GM21717 (cell line): ENCODE data around the gene PYGB.

ENCODE experiments used
- ATAC-seq: cut with Tn5 transposase; IDR thresholded peaks from one replicate; pipeline ENCODE4 v1.9.1; 2021; ENCODE audit warnings: mild to moderate bottlenecking, moderate library complexity; ENCODE audit not compliant: unreplicated experiment

PYGB gene

DNA sequence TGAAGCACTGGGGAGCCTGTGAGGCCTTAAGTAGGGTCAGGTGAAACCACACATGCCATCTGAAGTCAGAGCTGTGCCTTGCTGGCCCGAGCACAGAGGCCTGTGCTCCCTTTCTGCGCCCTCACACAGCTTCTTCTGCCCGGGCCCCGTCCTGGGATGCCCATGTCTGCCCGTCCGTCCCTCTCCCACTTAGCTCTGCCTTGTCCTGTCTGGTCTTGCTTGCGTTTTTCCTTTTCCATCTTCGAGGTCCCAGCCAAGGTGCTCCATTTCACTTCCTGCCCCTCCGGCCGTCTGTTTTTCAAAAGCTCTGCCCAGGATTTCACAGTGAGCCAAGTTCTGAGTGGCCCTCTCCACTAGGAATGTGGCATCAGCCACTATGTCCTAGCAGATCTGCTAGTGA, 45.6 kb downstream of the PYGB start:
- no peak for ATAC-seq

DNA sequence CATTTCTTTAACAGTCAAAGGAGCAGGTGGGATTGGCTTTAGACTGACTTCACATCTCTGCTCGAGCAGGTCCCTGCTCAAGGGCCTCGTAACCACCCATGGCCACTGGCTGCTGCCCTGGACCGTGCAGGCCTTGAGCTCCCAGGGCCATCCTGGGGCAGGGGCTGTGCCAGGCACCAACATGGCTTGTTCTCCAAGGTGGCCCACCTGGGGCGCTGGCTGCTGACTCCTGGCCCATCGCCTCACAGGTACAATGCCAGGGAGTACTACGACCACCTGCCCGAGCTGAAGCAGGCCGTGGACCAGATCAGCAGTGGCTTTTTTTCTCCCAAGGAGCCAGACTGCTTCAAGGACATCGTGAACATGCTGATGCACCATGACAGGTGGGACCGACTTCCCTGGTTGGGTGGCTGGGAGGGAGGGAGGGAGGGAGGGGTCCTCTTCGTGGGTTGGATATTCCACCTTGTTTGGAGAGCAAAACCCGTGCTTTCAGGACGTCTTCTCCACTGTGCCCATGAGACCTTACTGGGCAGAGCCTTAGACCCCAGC, 46.1 kb downstream of the PYGB start:
- ATAC-seq, result no peak

DNA sequence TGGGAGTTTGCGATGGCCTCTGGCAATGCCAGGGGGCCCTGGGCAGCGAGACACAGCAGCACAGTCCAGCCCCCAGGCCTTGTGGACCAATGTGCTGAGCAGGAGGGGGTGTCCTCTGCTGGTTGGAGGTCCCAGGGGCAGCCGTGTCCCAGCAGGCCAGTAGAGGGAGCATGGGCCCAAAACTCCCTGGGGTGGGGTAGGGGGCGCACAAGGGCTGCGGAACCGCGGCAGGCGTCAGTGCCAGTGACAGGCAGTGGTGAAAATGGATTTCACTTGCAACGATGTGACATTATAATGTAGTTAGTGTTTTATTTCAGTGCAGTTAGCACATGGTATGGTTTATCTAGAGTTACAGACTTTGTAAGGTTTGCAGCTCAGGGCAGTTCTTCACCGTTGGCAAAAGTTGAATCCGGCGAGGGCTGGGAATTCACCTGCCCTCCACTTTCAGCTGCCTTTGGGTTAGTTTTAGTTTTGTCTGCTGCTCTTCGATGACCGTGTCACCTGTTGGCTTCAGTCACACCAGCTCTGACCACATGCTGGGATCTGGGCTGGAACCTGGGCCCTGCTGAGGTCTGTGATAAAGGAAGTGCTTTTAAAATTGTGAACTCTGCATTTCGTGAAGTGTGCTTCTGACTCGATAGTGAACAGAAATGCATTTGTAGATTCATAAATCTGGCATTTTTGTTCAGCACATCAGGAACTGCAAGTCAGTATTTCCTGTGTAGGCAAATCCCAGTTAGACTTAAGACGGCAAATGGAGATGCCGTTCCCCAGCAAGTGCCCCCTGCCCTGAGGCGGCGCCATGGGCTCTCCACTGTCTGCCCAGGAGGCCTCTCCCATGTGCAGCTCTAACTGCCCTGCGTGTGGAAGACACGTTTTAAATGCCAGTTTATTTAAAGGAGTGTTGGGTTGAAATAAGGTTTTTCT, 46.8 kb downstream of the PYGB start:
- no peak for ATAC-seq

GRCh38 chr20:25295386-25296093, 47.7 kb downstream of the PYGB start:
- ATAC-seq, result no peak

DNA sequence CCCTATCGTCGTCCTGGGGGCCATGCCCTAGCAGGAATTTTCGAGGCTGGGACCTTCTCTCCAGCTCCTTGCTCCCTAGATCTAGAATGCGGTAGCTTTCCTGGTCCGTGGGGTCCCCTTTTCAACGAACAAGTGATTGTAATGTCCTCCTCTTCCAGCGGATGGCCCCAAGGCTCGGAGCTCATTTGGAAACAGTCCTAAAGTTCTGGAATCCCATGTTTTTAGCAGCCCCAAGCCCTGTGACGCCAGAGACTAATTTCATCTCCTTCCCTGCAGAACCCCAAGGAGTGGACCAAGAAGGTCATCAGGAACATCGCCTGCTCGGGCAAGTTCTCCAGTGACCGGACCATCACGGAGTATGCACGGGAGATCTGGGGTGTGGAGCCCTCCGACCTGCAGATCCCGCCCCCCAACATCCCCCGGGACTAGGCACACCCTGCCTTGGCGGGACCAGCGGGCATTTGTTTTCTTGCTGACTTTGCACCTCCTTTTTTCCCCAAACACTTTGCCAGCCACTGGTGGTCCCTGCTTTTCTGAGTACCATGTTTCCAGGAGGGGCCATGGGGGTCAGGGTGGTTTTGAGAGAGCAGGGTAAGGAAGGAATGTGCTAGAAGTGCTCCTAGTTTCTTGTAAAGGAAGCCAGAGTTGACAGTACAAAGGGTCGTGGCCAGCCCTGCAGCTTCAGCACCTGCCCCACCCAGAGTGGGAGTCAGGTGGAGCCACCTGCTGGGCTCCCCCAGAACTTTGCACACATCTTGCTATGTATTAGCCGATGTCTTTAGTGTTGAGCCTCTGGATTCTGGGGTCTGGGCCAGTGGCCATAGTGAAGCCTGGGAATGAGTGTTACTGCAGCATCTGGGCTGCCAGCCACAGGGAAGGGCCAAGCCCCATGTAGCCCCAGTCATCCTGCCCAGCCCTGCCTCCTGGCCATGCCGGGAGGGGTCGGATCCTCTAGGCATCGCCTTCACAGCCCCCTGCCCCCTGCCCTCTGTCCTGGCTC, 48.5 kb downstream of the PYGB start:
- no peak for ATAC-seq

DNA sequence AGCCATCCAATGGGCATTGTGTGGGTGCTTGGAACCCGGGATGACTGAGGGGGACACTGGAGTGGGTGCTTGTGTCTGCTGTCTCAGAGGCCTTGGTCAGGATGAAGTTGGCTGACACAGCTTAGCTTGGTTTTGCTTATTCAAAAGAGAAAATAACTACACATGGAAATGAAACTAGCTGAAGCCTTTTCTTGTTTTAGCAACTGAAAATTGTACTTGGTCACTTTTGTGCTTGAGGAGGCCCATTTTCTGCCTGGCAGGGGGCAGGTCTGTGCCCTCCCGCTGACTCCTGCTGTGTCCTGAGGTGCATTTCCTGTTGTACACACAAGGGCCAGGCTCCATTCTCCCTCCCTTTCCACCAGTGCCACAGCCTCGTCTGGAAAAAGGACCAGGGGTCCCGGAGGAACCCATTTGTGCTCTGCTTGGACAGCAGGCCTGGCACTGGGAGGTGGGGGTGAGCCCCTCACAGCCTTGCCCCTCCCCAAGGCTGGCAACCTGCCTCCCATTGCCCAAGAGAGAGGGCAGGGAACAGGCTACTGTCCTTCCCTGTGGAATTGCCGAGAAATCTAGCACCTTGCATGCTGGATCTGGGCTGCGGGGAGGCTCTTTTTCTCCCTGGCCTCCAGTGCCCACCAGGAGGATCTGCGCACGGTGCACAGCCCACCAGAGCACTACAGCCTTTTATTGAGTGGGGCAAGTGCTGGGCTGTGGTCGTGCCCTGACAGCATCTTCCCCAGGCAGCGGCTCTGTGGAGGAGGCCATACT, 49.4 kb downstream of the PYGB start:
- peak; percentile 70 for ATAC-seq

DNA sequence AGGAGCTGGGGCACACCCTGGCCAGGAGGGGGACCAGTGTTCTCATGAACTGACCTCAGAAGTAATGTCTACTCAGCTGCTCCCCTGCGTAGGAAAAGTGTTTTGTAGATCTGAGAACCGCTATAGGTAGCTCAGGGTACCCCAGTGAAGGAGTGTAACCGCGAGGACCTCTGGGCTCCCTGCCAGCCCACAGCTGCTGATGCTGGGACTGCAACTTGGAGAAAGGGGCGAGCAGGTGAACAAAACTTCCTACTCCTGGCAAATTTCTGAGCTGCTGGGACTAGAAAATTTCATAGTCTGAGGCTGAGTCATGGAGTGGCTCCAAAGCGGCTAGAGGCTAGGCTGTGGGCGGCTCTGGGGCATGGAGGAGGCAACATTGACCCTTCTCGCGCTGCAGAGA, 51.9 kb downstream of the PYGB start:
- ATAC-seq, result no peak

DNA sequence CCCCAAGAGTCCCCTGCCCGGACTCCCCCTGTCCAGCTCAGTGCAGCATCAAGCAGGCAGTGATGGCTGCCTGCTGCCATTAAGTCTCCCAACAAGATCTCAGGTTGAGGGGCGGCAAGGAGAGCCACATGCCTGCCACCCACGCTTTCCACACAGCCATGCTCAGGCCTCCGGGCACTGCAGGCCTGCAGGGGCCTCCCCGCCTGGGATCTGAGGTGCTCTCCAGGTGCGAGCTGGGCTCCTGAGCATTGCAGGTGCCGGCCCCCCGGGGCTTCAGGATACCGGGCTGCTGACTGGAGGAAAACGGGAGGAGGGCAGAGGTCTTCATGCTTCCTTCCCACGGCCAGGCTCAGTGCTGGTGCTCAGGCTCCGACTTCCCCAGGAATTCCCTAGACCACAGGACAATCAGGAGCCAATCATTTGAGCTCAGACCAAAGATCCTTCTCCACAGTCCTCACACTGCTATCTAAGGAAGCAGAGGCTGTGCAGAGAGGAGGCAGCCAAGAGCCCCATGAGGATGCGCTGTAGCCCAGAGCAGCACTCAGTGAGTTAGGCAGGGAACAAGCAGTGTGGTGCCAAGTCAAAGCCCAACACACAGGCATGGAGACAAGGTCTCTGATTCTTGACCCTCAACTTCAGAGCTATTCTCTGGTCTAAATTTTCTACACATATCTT, 52.7 kb downstream of the PYGB start:
- no peak for ATAC-seq

DNA sequence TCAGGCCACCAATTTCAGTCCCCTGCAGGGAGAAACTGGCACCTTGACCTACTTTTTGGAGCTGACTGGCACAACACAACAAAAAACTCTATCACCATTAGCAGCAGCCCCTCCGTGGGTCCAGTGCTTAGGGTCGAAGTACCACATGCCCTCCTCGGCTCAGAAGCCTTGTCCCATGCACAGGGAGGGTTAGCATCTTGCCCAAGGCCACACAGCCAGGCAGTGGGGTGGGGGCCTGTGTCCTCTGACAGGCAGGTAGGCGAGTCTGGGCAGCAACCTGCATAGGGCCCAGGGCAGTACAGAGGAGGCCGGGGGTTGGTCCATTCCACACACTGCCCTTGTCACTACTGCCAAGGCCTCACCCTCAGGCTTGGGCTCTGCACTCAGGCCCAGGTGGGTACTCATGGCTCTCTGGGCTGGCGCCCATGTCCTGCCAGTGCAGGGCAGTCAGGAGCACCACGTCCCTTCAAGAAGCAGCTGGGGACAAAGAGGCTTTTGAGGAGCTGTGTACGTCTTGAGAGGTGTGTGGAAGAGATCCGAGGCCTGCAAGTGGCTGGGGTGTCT, 53.6 kb downstream of the PYGB start:
- no peak for ATAC-seq

DNA sequence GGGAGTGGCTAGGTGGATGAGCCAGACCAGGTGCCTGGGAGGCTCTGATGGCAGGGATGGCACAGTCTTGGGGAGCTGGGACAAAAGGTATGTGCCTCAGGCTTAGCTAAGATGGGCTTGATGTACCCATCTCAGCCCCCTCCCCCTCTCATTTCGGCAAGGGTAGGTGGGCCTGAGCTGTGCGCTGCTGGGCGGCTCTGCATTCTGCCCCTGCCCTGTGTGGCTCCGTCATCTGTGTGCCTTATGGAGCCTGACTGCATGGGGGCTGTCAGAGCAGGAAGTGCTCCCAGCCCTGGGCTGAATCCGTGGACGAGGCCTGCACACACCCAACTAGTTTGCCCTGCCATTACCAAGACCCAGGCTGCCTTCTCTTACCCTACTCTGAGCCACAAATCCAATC, 54.7 kb downstream of the PYGB start:
- ATAC-seq, result no peak

- no peak for ATAC-seq
Measured at GRCh38 chr20:25303292-25304024, 55.6 kb downstream of the PYGB start.

GRCh38 chr20:25304025-25304549, 56.2 kb downstream of the PYGB start:
- no peak for ATAC-seq

DNA sequence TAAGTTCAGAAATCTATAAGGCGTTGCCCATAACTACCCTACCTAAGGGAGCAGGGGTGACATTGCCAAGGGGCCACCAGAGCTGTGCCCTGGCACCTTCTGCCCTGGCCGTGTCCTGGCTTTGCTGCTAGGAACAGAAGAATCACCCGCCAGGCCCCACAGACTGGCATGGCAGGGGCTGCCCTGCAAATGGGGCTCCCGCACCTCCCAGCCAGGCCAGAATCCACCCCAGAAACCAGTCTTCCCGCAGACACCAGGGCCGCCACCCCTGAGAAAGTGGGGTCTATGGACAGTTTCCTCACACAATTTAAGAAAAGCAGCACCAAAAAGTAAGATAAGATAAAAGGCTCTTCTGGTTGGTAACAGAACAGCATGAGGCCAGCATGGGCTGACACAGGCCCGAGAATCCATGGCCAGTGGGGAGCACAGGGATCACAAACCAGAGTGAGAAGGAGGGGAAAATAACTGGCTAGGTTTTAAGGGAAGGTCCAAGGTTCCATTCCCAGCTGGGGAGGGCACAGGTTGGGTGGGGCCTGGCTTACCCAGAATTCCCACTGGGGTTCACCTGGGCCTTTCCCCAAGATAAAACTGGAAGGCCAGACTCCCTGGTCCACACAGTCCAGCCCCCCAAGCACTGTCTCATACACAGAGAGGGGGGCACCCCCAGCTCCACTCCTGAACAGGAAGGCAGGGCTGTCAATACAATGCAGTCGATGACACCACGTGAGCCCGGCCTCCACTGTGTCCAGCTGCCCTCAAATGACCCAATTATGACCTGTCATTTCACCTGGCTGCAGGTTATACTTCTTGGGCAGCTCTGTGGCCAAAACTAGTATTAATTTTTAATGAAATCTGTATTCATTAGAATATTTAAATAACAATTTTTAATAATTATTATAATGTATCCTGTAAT, 59.4 kb downstream of the PYGB start:
- no peak for ATAC-seq

DNA sequence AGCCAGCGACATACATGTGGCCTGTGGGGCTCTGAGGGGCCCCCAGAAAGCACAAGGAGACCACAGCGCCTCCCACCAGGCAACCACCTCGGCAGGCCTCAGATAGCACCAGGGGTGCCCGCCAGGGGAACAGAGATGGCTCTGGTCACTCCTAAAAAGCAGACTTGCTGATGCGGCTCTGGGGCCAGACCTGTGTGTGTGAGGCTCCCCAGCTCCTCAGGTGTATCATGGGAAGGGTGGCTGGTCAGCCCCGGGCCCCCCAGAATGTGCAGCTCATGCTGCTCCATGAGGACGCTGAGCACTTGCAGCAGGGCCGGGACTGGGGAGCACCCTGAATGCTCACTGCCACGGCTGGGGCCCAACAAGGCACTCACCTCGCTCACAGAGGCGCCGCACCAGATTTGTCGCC, 60.2 kb downstream of the PYGB start:
- ATAC-seq, result no peak

DNA sequence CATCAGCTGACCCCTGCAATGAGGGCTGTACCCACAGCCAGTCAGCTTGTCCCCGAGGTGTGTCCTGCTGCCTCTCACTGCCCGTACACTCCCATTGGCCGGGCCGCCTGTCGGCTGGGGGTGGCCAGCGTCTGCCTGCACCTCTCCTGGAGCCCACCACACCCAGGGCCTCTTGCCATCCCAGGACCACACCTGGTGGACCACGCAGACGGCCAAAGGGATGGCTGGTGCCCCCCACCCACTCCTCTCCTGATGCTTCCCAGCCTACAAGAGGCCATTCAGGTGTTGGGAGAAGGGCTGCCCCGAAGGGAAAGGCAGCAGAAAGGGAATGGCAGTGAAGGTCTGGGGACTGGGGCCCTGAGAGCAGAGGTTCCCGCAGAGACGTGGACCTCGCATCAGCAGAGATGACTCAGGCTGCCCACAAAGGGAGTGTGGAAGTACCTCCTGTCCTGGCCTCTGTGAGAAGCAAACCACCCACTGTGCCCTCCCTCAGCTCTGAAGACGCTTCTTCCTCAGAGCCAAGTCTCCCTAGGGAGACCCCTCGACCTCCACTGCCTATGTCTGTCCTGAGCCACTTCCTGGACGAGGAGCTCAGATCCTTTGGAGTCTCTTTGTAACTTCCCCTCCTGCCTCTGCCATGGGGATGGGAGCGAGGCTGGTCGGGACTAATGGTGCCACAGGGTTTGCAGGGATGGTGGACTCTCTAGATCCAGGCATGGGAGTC, 60.9 kb downstream of the PYGB start:
- ATAC-seq, result no peak
